G401 (cell line): ENCODE measurements around the gene TBX19. TPM values are rescaled to one million over a fixed set of nuclear protein-coding genes. Genes with fewer than 3 reads are reported as not detected.

Experiments used
- DNase-seq: peaks from one replicate; pipeline ENCODE4 v3.0.0-alpha.2; 2015; ENCODE audit warnings: low spot score
- in situ Hi-C: cut with HindIII; loops from 2 replicates; pipeline ENCODE4 v1.10.0; 2016; ENCODE audit warnings: low sequenced_read_pairs, mixed read lengths
- total RNA-seq: library from RNA; depleted of rRNA; stranded (reverse); fragments of >200 nt; shearing (Covaris generic); gene quantifications from 2 replicates; pipeline ENCODE4 v1.2.3, GENCODE V29; 2014

TBX19 gene
- total RNA-seq, 1 experiment from 2014 or later, result 0.07 TPM

- in situ Hi-C loops, result no loop called here
- DNase-seq, result no peak
These were observed 32.3 kb downstream of the TBX19 start for GRCh38 chr1:168312718-168313604.

GRCh38 chr1:168316142-168316541, 35.5 kb downstream of the TBX19 start:
- in situ Hi-C loops, result no loop called here

GRCh38 chr1:168317309-168317708, 36.6 kb downstream of the TBX19 start:
- DNase-seq, result no peak
- in situ Hi-C loops, result no loop called here

More at GRCh38 chr1:168316142-168316541, 35.5 kb downstream of the TBX19 start:
- no peak for DNase-seq

- in situ Hi-C loops, result no loop called here
- DNase-seq, result no peak
These were observed 39.0 kb downstream of the TBX19 start for GRCh38 chr1:168319691-168320090.

- in situ Hi-C loops, result no loop called here
- no peak for DNase-seq
These were observed 39.5 kb downstream of the TBX19 start for GRCh38 chr1:168320149-168320548.

GRCh38 chr1:168320800-168321450, 40.2 kb downstream of the TBX19 start:
- in situ Hi-C loops, result no loop called here
- no peak for DNase-seq

GRCh38 chr1:168321945-168322344, 41.3 kb downstream of the TBX19 start:
- in situ Hi-C loops, result no loop called here
- no peak for DNase-seq

GRCh38 chr1:168324745-168325425, 44.2 kb downstream of the TBX19 start:
- in situ Hi-C loops, result no loop called here

GRCh38 chr1:168328731-168329364, 48.2 kb downstream of the TBX19 start:
- in situ Hi-C loops, result no loop called here
- DNase-seq, result no peak

More at GRCh38 chr1:168324745-168325425, 44.2 kb downstream of the TBX19 start:
- DNase-seq, result no peak

GRCh38 chr1:168330285-168330684, 49.6 kb downstream of the TBX19 start:
- DNase-seq, result no peak
- in situ Hi-C loops, result no loop called here

- in situ Hi-C loops, result no loop called here
These were observed 50.9 kb downstream of the TBX19 start for GRCh38 chr1:168331569-168331968.

GRCh38 chr1:168333562-168334276, 53.0 kb downstream of the TBX19 start:
- no peak for DNase-seq
- in situ Hi-C loops, result no loop called here

More at GRCh38 chr1:168331569-168331968, 50.9 kb downstream of the TBX19 start:
- no peak for DNase-seq

GRCh38 chr1:168335500-168335899, 54.8 kb downstream of the TBX19 start:
- in situ Hi-C loops, result no loop called here
- no peak for DNase-seq

- in situ Hi-C loops, result no loop called here
- DNase-seq, result no peak
These were observed 58.2 kb downstream of the TBX19 start for GRCh38 chr1:168338589-168339503.

GRCh38 chr1:168340781-168341482, 60.3 kb downstream of the TBX19 start:
- in situ Hi-C loops, result no loop called here
- no peak for DNase-seq

GRCh38 chr1:168341483-168341975, 60.9 kb downstream of the TBX19 start:
- in situ Hi-C loops, result no loop called here
- DNase-seq, result peak; percentile 5
